KBM-7 (cell line): Measurements from ENCODE around the gene SH3RF3.

Source experiments
- DNase-seq: peaks from one replicate; pipeline ENCODE4 v3.0.0-alpha.2; 2015
- in situ Hi-C: fragments of 300-500 bp; cut with MboI; formaldehyde crosslinking; loops from 2 replicates; pipeline ENCODE4 v1.14.3; 2020; ENCODE audit warnings: low sequenced_read_pairs, low pct_unique_long_range_greater_than_20kb, mixed read lengths

The SH3RF3 gene

GRCh38 chr2:109243526-109244303, 114.7 kb downstream of the SH3RF3 start:
- DNase-seq, result no peak
- in situ Hi-C loops, result no loop called here

DNA sequence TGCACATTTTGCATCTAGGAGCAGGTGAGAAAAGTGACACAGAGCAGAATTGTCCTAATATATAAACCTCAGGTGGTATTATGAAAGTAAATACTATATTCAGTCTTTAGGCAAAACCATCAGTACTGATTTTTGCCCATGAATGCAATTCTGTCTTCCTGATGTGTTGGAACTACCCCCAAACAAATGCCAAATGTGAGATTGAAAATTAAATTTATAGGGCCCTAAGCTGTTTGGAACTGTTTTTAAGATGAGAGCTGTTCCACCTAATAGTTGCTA, 115.2 kb downstream of the SH3RF3 start:
- DNase-seq, result no peak
- in situ Hi-C loops, result no loop called here

DNA sequence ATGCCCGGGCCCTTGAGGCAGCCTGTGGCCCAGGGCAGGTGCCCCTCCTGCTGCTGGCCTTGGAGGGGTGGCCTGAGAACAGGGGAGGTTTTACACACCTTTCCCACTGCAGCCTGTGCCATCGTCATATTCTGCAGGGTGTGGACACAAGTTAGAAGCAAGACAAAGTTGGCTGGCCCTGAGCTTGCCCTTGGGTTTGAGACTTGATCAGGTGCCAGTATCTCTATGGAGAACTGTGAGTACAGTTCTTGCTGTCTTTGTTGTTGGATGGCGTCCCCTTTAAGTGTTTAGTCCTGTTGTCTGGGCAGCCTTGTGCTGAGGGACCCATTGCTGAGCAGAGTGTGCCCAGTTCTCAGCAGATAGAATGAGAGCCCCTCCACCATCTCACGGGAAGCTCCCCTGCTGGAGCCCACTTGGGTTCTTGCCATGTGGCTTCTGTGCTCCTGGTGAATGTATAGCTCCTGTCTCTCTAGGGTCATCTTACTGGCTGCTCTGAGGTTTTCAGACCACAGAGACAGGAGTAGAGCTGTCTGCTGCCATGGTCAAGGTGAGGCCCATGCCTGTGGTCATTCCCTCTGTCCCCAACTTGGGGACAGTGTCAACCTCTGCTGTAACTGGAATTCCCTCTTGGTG, 115.9 kb downstream of the SH3RF3 start:
- in situ Hi-C loops, result no loop called here

GRCh38 chr2:109246176-109246575, 117.2 kb downstream of the SH3RF3 start:
- in situ Hi-C loops, result no loop called here
- DNase-seq, result no peak

More for the DNA sequence above, 115.9 kb downstream of the SH3RF3 start:
- no peak for DNase-seq

- in situ Hi-C loops, result no loop called here
- no peak for DNase-seq
Observed at GRCh38 chr2:109246616-109247015, 117.6 kb downstream of the SH3RF3 start.

DNA sequence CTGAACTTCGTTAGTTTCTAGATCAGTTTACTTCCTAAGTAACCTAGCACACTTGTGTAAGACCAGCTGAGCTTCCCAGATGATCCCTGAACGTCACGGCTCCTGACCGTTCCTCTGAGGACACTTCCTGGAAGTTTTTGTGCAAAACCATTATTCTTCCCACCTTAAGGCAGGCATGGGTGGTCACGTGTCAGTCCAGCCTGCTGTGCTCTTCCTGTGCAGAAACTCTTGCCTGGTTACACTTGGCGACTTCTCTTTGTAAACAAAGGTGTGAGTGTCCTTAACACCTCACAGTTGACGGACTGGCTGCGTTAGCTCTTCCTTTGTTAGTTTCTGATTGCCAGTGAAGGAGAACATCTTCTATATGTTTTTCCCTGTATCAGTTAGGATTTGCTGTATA, 118.3 kb downstream of the SH3RF3 start:
- no peak for DNase-seq
- in situ Hi-C loops, result no loop called here

DNA sequence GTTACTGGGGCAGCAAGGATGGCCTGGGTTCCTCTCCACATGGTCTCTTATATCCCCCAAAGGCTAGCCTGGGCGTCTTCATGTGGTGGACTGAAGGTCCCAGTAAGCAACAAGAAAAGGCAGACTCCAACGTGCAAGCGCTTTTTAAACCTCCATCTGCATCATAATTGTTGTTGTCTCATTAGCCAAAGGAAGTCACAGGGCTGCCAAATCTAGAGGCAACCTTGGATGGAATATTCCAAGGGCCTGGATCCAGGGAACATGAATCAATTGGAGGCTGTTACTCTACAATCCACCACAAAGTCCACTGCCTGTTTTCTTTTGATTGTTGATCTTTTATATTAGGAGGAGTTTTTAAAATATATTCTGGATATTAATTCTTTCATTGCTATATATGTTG, 118.8 kb downstream of the SH3RF3 start:
- in situ Hi-C loops, result no loop called here
- no peak for DNase-seq

DNA sequence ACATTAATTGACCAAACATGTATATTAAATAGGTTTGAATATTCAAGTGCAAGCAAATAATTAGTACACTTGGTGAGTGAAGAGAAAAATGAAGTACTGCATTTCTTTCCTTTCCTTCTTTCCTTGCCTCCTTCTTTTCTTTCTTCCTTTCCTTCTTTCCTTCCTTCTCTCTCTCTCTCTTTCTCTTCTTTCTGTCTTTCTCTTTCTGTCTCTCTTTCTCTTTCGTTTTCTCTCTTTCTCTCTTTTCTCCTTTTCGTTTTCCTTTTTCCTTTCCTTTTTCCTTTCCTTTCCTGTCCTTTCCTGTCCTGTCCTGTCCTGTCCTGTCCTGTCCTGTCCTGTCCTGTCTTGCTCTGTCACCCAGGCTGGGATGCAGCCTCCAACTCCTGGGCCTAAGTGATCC, 119.6 kb downstream of the SH3RF3 start:
- in situ Hi-C loops, result no loop called here
- no peak for DNase-seq

DNA sequence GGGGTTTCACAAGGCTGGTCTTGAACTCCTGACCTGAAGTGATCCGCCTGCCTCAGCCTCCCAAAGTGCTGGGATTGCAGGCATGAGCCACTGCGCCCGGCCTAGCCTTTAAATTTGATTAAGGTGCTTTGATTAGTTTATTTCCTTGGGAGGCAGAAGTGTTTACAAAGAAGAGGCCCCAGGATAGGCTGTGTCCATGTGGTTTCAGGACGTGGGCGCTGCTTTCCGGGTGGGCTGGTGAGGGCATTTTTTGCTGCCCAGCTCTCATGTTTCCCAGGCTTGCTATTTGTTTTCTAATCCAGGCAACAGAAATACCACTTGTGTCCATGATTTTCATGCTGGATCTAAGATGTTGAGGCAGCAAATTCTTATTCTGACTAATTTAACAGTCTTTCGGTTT, 124.2 kb downstream of the SH3RF3 start:
- in situ Hi-C loops, result no loop called here
- no peak for DNase-seq

DNA sequence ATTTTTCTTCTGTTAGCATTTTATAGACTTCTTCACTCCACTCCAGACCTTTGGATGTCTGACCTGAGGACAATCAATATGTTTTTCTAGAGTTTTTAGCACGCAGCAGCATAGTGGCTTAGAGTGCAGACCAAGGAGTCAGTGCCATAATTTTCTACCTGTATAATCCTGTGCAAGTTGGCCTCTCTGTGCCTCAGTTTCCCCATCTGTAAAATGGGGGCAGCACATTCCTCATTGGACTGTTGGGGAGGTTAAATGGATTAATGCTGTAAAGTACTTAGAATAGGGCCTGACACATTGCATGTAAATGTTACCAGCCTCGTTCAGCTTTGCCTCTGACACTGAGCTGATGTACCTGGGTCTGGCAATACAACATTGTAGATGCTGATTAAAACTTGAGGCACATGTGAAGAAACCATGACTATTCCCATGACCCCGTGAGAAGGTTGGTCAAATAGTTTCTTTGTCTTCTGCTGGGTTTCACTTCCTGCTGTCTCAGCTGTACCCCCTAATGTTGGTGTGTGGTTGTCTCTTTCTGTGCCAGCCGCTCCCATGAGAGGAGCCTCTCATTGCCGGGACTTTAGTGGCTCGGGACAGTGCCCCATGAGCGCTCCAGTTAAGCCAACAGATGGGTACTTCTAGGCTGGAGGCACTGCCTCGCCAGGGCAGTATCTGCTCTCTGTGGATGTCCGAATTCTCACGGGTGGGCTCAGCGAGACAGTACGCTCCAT, 125.3 kb downstream of the SH3RF3 start:
- DNase-seq, result no peak
- in situ Hi-C loops, result no loop called here

DNA sequence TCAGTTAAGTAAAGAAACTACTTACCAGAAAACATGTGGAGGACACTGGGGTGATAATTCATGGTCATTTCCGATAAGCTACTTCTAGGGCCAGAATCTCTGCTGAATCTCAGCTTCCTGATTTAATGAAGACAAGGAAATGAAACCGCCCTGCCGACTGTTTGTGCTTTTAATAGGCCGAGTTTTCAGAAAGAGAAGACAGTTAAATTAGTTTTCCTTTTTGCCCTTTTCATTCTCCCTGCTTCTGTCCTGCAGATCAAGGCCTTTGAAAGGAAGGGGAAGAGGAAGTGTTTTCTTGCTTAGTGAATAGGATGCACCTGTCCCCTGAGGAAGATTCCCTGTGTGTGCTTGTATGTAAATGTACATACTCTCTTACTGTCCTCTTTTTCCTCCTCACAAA, 126.6 kb downstream of the SH3RF3 start:
- in situ Hi-C loops, result no loop called here
- DNase-seq, result no peak

DNA sequence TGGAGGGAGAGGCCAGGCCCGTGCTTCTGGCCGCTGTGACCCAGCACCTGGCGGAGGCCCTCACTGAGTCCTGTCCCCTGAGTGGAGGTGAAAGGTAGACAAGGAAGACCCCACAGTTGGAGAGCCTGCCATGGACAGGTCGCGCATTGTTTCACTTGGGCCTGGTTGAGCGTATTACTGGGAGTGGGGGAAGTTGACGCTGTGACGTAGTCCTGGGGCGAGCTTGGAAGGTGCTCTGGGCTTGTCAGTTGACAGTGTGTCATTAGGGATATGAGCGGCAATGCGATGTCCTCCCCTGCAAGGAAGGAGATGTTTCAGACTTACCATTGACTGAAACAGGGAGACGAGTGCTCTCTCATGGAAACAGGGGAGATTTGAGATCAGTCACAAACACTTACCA, 127.1 kb downstream of the SH3RF3 start:
- no peak for DNase-seq
- in situ Hi-C loops, result no loop called here

DNA sequence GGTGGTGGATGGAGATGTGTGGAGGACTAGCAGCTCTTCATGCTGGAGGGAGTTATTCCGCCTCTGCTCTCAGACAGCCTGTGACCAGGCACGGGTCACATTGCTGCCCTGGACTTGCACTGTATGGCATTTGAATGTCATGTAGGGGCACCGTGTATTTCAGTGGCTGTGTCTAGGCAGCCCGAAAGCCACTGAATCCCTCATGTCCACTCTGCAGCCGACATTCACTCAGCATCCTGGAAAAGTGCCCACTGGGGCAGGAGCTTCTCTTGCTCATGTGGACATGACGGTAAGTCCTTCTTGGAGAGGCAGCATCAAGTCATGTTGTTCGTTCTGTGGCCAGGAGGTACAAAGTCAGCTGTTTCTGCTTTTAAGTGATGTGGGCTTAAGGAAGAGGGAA, 127.9 kb downstream of the SH3RF3 start:
- in situ Hi-C loops, result no loop called here
- DNase-seq, result no peak

DNA sequence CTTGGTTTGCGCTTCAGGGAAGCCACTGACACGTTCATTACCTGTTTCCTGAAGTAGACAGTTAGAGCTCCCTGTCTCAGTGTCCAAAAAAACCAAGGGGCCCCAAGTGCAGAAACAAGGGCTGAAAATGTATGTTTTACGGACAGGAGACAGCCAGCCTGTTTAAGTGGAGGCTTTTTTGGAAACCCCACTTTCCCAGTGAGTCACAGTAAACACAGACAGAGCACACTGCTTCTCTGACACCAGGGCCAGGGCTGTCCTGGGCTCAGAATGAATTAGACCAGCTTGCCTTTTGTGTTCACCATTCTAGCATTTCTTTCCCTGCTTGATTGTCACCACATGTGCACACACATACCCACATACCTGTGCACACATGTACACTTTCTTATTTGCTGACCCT, 128.6 kb downstream of the SH3RF3 start:
- DNase-seq, result no peak
- in situ Hi-C loops, result no loop called here

GRCh38 chr2:109258376-109258775, 129.4 kb downstream of the SH3RF3 start:
- DNase-seq, result no peak
- in situ Hi-C loops, result no loop called here

DNA sequence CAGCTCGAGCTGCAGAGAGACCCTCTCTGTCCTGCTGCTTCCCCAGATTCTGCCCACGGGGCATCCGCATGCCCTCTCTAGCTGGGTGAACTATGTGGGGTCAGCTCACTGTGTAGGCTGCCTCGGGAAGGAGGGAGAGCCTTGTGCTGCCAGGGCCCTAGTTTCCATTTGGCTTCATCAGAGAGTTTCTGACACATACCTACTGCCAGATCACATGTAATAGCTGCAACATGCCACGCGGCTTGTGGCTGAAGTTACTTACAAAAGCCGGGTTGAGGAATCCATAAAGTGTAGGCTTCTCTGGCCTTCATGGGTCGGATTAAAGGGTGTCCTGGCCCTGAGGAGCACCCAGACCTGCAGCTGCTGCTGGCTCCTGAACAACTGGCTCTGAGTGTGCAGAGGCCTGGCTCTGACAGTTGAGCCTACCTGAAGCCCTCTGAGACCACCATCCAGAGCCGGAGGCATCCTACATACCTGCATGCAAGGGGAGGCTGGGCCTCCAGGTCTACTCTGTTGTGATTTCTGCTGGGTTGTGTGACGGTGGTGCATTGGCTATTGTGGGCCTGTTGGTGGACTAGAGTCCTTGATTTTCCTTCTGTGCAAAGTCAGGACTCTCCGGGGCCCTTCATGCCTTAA, 130.0 kb downstream of the SH3RF3 start:
- DNase-seq, result no peak
- in situ Hi-C loops, result no loop called here

GRCh38 chr2:109259671-109260070, 130.7 kb downstream of the SH3RF3 start:
- in situ Hi-C loops, result no loop called here
- no peak for DNase-seq

GRCh38 chr2:109260116-109260855, 131.3 kb downstream of the SH3RF3 start:
- in situ Hi-C loops, result no loop called here
- no peak for DNase-seq

- in situ Hi-C loops, result no loop called here
- peak; percentile 5 for DNase-seq
Observed at GRCh38 chr2:109260886-109261700, 132.1 kb downstream of the SH3RF3 start.
